ENCODE data around the gene CLMN.
"Not testable (repeated sequence)": the region's sequence is repeated elsewhere in the genome, so short reads cannot be mapped to it uniquely, and the experiment has no call there.

Gene CLMN

GRCh38 chr14:95283802-95284201 is 35.9 kb downstream of the CLMN start:
- not testable (repeated sequence) for DNase-seq

- DNase-seq, result not testable (repeated sequence)
Observed at GRCh38 chr14:95282986-95283380, 36.7 kb downstream of the CLMN start.

GRCh38 chr14:95282354-95282985 is 37.2 kb downstream of the CLMN start:
- DNase-seq, result no peak

- DNase-seq, result no peak
Observed at GRCh38 chr14:95281560-95282176, 38.0 kb downstream of the CLMN start.

- DNase-seq, result no peak
Observed at GRCh38 chr14:95275494-95275893, 44.2 kb downstream of the CLMN start.

GRCh38 chr14:95274874-95275273 is 44.8 kb downstream of the CLMN start:
- no peak for DNase-seq

- no peak for DNase-seq
Observed at GRCh38 chr14:95274279-95274678, 45.4 kb downstream of the CLMN start.

GRCh38 chr14:95273001-95273978 is 46.4 kb downstream of the CLMN start:
- DNase-seq, result no peak

- DNase-seq, result no peak
Observed at GRCh38 chr14:95272057-95272456, 47.7 kb downstream of the CLMN start.

GRCh38 chr14:95270203-95270602 is 49.5 kb downstream of the CLMN start:
- DNase-seq, result no peak

- no peak for DNase-seq
Observed at GRCh38 chr14:95269493-95269892, 50.2 kb downstream of the CLMN start.

- no peak for DNase-seq
Observed at GRCh38 chr14:95268350-95268749, 51.4 kb downstream of the CLMN start.

- DNase-seq, result no peak
Observed at GRCh38 chr14:95267306-95267705, 52.4 kb downstream of the CLMN start.

GRCh38 chr14:95265106-95266094 is 54.3 kb downstream of the CLMN start:
- no peak for DNase-seq

GRCh38 chr14:95264271-95264973 is 55.3 kb downstream of the CLMN start:
- no peak for DNase-seq

- DNase-seq, result no peak
Observed at GRCh38 chr14:95263527-95264231, 56.0 kb downstream of the CLMN start.

- DNase-seq, result no peak
Observed at GRCh38 chr14:95262511-95262891, 57.2 kb downstream of the CLMN start.

- no peak for DNase-seq
Observed at GRCh38 chr14:95261616-95262510, 57.8 kb downstream of the CLMN start.

GRCh38 chr14:95260537-95261361 is 59.0 kb downstream of the CLMN start:
- no peak for DNase-seq
